AG08395 (cell line): ENCODE results near the gene CPLX1.
"Not testable (repeated sequence)": the region's sequence is repeated elsewhere in the genome, so short reads cannot be mapped to it uniquely, and the experiment has no call there.

Experiments used
- DNase-seq: peaks from one replicate; pipeline ENCODE4 v3.0.0; 2012; ENCODE audit warnings: mixed read lengths, low spot score

CPLX1 gene

DNA sequence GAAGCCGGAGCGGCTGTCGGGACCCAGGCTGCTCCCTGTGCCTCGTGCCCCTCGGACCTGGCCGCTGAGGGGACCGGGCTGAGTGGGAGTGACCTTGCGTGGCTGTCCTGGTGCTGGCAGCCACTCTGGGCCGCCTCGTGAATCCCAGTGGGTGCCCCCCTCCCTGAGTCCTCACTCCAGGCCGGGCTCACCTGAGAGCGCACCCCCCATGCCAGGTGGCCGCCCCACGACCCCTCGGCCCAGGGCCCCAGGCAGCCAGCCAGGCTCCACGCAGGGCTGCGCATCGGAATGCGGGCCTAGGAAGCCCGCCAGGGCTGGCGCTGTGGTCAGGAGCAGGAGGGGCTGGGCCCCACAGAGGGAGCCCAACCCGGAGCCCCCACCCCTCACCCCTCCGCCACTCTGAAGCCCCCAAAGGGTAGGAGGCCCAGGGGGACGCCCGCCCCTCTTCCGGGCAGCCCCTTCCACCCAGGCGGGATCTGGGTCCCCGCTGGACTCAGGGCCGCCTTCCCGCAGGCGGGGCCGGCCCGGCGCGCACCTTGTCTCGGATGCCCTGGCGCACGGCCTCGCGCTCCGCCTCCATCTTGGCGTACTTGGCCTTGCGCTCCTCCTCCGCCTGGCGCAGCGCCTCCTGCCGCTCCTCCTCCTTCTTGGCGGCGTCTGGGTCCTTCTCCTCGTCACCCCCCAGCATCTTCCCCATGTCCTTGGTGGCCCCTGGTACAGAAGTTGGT is 33.9 kb downstream of the CPLX1 start:
- DNase-seq, result no peak

- DNase-seq, result no peak
These were observed 34.6 kb downstream of the CPLX1 start for GRCh38 chr4:791252-791897.

- DNase-seq, result no peak
These were observed 35.5 kb downstream of the CPLX1 start for GRCh38 chr4:790466-790820.

GRCh38 chr4:789571-790465 is 36.1 kb downstream of the CPLX1 start:
- DNase-seq, result no peak

DNA sequence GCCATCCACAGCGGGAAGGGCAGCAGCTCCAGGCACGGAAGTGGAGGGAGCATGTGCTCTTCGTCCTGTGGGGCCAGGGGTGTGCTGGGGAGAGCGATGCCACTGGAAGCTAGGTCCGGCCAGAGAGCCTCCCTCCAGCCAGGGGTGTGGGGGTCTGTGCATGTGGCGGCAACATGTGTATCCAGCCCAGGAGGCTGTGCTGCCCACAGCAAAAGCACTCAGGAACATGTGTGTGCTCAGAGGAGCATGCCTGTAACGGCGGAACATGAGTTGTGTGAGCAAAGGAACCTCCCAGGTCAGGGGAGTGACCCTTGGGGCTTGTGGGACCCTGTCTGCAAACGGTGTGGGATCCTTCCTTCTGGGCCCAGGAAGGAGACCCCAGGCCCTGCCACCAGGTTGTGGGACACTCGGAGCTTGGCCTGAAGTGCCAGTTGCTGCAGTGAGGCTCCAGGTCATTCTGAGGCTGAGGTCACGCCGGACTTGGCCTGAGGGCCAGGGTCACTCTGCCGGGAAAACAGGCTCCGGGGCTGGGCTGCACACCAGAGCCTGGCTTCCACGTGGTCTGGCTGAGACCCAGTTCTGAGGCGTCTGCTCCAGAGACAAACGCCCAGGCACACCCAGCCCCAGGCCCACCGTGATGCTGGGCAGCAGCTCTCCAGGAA is 37.2 kb downstream of the CPLX1 start:
- DNase-seq, result no peak

- DNase-seq, result no peak
These were observed 37.8 kb downstream of the CPLX1 start for GRCh38 chr4:788006-788635.

DNA sequence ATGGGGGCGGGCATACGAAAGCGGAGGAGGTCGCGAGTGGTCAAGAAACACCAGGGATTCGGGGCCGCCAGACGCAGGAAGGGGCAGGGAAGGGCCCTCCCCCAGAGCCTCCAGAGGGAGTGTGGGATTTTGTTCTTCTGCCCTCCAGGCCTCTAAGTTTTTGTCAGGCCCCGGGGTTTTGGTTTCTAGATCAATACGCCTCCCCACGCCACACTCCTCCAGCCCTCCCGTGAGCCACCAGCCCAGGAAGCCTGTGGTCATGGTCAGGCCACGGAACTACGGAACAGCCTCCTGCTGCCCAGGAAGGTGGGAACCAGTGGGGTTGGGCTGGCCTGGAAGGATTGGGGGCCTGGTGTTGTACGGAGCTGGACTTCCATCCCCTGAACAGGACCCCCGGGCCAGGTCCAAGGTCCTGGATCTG is 38.4 kb downstream of the CPLX1 start:
- DNase-seq, result no peak

- DNase-seq, result no peak
These were observed 39.0 kb downstream of the CPLX1 start for GRCh38 chr4:786861-787300.

- no peak for DNase-seq
These were observed 39.7 kb downstream of the CPLX1 start for GRCh38 chr4:786074-786741.

GRCh38 chr4:785332-786073 is 40.4 kb downstream of the CPLX1 start:
- no peak for DNase-seq

DNA sequence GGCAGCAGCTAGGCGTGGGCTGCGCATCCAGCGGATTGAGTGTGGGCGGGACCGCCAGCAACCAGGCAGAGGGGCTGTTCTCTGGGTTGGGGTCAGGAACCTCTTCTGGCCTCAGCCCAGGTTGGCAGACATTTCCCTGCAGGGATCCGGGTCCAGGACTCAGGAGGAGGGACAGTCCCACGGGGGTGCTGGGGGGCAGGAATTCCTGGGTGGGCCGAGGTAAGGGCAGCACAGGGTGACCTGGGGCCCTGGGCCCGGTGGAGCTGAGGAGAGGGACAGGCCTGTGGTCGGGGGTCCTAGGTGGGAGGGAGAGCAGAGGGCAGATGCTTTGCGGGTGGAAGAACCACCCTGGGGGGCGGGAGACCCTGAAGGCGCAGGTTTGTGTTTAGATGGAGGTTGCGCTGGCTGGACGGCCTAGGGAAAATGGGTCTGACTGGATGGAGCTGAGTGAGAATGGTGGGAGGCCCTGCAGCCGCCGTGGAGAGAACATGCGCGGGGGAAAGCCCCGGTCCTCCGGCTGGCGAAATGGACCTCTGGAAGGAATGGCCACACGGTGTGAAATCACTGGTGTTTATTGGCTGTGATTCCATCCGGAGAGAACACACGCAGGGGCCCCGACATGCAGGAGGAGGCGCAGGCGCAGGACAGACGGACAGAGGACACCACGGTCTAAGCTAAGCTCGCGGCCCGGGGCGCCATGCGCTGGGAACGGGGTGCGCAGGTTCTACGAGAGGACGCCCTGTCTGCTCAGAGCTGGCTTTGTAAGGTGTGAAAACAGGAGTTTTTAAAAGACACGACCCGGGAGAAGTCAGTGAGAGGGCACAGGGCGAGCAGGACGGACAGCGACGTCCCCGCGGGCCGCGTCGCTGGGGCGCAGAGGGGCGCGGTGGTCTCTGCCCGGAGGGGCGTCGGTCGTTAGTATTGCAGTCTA is 41.3 kb downstream of the CPLX1 start:
- DNase-seq, result no peak

- DNase-seq, result peak; percentile 99
These were observed 44.3 kb downstream of the CPLX1 start for GRCh38 chr4:781493-782216.

DNA sequence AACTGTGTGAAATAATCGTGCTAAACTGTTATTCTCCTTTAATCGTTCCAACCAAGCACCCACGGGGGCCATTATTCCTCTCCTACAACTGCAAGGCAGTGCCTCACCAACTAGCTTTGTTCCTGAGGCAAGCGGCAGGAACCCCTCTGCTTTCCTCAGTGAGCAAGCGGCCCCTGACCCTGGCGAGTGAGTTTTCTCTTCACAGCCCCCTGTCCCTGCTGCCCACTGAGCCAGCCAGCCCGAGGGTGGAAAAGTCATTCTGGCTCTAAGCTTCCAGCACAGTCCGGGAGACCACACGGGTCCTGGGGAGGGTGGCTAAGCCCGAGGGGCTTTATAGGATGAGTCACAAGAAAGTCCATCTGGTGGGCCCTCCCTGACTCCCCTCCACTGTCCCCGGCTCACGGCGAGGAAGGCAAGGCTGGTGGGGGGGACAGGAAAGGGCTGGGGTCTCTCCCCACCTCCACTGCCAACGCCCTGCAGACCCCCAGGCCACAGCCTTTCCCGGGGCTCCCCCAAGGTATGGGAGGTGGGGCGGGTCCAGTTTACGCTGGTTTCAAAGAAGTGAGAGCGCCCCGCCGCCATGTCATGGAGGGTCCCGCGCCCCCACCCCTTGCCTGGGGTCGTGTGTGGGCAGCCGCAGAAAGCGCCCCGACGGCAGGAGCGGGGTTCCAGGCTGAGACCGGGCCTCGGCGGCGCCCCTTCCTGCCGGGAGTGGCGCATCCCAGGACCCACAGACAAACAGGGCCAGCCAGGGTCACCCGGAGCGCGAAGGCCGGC is 45.0 kb downstream of the CPLX1 start:
- no peak for DNase-seq

DNA sequence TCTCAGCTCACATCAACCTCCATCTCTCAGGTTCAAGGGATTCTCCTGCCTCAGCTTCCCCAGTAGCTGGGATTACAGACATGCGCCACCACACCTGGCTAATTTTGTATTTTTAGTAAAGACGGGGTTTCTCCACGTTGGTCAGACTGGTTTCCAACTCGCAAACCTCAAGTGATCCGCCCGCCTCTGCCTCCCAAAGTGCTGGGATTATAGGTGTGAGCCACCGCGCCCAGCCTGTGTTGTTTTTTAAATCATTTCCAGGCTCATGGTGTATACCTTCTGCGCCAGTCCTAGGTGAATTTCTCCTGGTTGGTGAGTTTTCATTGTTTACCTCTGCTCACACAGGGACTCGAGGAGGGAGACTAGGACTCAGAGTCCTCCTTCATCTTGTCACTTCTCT is 45.7 kb downstream of the CPLX1 start:
- DNase-seq, result not testable (repeated sequence)

- no peak for DNase-seq
These were observed 46.4 kb downstream of the CPLX1 start for GRCh38 chr4:779555-779954.

GRCh38 chr4:777520-778262 is 48.2 kb downstream of the CPLX1 start:
- DNase-seq, result no peak
